Choroid plexus epithelial cell (primary cell): ENCODE measurements around the gene MIEN1.
"Not testable (repeated sequence)": the region's sequence is repeated elsewhere in the genome, so short reads cannot be mapped to it uniquely, and the experiment has no call there.

Experiments used
- DNase-seq: peaks from one replicate; pipeline ENCODE4 v3.0.0-alpha.2; 2010; ENCODE audit warnings: low read depth
- H3K4me3 ChIP-seq: 2 replicates; pipeline ENCODE4 v1.5.1; 2011; ENCODE audit warnings: low read depth, mild to moderate bottlenecking, control low read depth, low read length, moderate library complexity
- TF ChIP-seq, protein P1 (sequence below): conservative IDR thresholded peaks from 2 replicates; pipeline ENCODE4 v1.5.1; 2011; ENCODE audit warnings: low read depth, mild to moderate bottlenecking, control low read depth, inconsistent platforms, low read length, moderate library complexity

MIEN1 gene

DNA sequence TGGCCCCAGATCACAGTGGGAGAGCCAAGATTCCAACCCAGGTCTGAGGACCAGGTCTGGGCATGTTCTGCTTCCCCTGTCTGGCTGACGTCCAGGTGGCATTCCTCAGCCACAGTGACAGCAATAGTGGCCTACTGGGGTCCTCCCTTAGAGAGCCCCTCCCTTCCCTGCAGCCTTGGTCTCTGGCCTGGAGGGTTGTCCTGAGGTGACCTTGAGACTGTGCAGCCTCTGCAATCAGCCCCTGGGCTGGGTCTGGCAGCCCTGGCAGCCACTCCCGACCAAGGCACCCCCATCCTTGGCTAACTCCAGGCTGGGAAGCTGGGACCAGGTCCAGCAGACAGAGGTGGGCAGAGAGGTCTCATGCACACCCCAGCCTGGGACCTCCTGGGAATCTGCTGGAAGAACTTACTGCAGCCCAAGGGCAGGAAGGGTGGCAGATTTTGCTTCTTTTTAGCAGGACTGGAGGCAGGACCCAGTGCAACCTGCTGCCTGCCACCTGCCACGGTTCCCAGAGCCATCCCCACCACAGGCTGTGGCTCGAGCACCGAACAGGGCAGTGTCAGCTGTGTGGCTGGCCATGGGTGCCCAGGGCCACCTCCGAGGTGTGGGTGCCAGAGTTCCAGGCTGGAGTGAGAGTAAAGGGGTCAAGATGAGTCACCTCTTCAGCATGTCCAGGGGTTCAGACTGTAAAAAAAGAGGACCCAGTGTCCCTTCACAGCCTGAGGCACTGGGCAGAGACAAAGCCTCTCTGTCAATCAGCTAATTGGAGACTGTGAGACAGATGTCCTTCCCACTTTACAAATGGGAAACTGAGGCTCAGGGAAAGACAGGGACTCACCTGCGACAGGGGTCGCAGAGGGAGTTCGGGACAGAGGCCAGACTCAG lies 20.0 kb upstream of the MIEN1 start:
- no peak overlapping the region for H3K4me3 ChIP-seq
- TF ChIP-seq, protein P1, sequence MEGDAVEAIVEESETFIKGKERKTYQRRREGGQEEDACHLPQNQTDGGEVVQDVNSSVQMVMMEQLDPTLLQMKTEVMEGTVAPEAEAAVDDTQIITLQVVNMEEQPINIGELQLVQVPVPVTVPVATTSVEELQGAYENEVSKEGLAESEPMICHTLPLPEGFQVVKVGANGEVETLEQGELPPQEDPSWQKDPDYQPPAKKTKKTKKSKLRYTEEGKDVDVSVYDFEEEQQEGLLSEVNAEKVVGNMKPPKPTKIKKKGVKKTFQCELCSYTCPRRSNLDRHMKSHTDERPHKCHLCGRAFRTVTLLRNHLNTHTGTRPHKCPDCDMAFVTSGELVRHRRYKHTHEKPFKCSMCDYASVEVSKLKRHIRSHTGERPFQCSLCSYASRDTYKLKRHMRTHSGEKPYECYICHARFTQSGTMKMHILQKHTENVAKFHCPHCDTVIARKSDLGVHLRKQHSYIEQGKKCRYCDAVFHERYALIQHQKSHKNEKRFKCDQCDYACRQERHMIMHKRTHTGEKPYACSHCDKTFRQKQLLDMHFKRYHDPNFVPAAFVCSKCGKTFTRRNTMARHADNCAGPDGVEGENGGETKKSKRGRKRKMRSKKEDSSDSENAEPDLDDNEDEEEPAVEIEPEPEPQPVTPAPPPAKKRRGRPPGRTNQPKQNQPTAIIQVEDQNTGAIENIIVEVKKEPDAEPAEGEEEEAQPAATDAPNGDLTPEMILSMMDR: no peak
- DNase-seq: no peak

DNA sequence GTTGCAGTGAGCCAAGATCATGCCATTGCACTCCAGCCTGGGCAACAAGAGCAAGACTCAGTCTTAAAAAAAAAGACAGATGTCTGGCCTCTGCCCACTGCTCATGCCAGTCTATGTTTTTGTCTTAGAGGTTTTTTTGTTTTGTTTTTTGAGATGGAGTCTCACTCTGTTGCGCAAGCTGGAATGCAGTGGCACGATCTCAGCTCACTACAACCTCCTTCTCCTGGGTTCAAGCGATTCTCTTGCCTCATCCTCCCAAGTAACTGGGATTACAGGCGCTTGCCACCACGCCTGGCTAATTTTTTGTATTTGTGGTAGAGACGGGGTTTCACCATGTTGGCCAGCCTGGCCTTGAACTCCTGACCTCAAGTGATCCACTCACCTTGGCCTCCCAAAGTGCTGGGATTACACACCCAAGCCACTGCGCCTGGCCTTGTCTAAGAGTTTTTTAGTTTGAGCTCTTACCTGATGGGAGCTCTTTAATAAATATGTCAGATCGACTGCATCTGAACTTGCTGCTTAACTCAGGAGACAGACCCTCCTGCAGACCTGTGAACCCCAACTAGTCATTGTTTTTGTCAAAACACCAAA lies 18.2 kb upstream of the MIEN1 start:
- not testable (repeated sequence) for DNase-seq, H3K4me3 ChIP-seq

DNA sequence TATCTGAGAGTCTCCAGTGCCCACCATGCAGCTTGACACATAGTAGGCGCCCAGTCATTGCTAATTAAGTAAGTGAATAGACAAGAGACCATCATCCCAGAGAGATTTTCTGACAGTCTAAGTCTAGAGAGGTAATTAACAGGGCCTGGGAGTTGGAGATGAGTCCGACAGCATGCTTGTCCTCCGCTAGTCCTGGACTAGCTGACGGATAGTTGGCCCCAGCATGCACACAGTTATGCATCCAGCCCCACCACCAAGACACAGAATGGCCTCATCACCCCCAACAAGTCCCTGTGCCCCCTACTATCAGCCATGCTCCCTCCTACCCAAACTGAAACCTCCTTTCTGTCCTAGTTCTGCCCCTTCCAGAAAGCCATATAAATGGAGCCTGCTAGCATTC lies 17.4 kb upstream of the MIEN1 start:
- no peak for DNase-seq
- H3K4me3 ChIP-seq: no peak overlapping the region
- TF ChIP-seq, protein P1: no peak

DNA sequence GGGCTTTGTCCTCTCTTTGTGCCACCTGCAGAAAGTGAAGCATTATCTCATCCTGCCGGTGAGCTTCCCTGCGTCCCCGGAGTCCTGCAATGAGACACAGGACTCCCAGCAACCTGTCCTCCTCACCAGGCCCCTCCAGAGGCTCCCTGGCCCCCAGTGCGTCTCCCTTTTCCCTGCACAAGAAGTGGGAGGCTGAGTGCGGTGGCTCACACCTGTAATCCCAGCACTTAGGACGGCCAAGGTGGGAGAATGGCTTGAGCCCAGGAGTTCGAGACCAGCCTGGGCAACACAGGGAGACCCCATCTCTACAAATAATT lies 15.8 kb upstream of the MIEN1 start:
- DNase-seq: no peak
- TF ChIP-seq, protein P1: no peak
- H3K4me3 ChIP-seq: no peak overlapping the region

DNA sequence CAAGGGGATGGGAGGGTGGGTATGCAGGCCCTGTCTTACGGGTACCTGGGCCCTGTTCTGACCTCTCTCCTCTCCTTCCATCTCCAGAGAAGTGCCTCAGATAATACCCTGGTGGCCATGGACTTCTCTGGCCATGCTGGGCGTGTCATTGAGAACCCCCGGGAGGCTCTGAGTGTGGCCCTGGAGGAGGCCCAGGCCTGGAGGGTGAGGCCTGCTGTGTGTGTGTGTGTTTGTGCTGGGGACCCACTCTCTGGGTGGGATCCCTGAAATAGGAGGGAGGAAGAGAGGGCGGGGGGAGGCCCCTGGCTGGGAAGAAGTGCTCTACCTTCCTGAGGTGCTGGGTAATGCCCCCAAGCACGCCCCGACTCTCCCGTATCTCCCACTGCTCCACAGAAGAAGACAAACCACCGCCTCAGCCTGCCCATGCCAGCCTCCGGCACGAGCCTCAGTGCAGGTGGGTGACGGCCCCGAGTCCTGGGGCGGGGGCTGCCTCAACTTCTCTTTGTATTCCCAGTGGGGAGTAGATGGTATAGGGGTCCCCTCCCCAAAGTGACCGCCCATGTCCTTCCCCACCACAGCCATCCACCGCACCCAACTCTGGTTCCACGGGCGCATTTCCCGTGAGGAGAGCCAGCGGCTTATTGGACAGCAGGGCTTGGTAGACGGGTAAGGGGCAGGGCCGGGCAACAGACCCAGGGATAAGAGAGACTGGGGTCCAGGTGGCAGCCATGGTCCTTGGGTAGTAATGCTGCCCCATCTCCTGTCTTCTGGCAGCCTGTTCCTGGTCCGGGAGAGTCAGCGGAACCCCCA lies 15.2 kb upstream of the MIEN1 start:
- DNase-seq: no peak
- TF ChIP-seq, protein P1: no peak
- no peak overlapping the region for H3K4me3 ChIP-seq

DNA sequence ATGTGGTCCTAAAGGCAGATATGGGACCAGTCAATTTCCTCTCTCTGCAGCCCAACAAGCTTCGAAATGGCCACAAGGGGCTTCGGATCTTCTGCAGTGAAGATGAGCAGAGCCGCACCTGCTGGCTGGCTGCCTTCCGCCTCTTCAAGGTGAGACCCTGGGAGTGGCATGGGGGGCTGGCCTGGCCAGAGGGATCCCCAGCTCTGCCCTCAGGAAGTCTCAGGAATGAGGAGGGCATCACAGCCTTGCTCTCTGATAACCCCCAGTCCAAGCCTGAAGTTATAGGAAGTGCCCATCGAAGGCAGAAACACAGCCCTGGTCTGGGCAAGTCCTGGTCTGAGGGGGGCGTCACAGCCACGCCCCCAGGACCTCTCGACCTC lies 14.5 kb upstream of the MIEN1 start:
- DNase-seq: no peak
- TF ChIP-seq, protein P1: peak; percentile 19
- no peak overlapping the region for H3K4me3 ChIP-seq

DNA sequence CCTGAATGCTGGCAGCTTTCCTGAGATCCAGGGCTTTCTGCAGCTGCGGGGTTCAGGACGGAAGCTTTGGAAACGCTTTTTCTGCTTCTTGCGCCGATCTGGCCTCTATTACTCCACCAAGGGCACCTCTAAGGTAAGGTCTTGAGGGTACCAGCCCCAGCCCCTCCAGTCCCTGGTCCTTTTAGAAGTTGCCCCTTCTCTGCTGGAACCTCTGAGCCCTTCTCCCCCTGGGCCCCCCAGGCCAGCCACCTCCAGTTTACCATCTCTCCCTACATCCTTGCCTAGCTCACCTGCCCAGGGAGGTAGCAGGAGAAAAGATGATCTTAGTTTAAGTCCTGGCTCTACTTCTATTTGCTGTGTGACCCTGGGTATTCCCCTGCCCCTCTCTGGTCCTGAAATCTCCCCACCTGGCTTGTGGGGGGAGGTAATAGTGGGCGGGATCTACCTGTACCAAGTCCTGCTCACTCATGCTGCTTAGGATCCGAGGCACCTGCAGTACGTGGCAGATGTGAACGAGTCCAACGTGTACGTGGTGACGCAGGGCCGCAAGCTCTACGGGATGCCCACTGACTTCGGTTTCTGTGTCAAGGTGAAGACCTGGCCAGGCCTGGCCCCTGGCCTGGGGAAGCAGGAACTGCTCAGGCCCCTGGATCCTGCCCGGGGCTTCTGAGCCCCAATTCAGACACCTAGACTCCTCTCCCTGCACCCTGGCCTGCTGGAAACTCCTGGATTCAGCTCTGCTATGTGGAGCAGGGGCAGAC lies 13.9 kb upstream of the MIEN1 start:
- DNase-seq: no peak
- H3K4me3 ChIP-seq: no peak overlapping the region
- TF ChIP-seq, protein P1: no peak
